RWPE1 (cell line): ENCODE data around the gene C9orf78.

Experiments
- CTCF ChIA-PET: fragments of 350-600 bp; sonication (Branson Sonifier 250); formaldehyde crosslinking; extraction: SDS; loops from one replicate; lab custom pipeline; 2021; lab: Yijun Ruan, JAX
- POLR2A ChIA-PET: fragments of 400-600 bp; formaldehyde crosslinking; extraction: SDS; loops from one replicate; lab custom pipeline; 2020; ENCODE audit warnings: antibody characterized with exemption; ENCODE audit not compliant: low non-redundant PET; lab: Yijun Ruan, JAX
- DNase-seq: peaks from one replicate; pipeline ENCODE4 v3.0.0; 2012; ENCODE audit warnings: low spot score
- H3K27ac ChIP-seq: fragments of 450-650 bp; 2 replicates; pipeline ENCODE4 v1.5.1; 2017
- TF ChIP-seq, protein P1 (sequence below): fragments of 450-650 bp; conservative IDR thresholded peaks from 2 replicates; pipeline ENCODE4 v1.5.1; 2017; ENCODE audit warnings: low read depth, mild to moderate bottlenecking

Gene C9orf78

DNA sequence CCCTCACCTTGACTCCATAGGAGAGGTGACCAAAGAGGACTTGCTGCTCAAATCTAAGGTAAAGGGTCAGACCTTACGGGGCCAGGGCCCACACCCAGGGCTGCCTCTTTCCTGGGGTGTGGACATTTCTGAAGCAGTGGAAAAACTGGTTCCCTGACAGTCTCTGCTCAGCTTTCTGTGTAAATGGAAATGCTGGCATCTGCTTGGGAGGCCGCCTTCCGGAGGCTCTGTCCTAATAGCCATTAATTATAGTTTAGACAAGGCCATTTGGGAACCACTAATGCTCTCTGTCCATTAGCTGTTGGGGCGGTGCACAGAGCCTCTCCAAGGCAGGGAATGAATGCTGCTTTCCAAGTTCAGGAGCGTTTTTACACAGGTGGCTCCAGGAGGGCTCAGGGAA lies 17.5 kb upstream of the C9orf78 start:
- CTCF ChIA-PET: no interaction called here
- TF ChIP-seq, protein P1, sequence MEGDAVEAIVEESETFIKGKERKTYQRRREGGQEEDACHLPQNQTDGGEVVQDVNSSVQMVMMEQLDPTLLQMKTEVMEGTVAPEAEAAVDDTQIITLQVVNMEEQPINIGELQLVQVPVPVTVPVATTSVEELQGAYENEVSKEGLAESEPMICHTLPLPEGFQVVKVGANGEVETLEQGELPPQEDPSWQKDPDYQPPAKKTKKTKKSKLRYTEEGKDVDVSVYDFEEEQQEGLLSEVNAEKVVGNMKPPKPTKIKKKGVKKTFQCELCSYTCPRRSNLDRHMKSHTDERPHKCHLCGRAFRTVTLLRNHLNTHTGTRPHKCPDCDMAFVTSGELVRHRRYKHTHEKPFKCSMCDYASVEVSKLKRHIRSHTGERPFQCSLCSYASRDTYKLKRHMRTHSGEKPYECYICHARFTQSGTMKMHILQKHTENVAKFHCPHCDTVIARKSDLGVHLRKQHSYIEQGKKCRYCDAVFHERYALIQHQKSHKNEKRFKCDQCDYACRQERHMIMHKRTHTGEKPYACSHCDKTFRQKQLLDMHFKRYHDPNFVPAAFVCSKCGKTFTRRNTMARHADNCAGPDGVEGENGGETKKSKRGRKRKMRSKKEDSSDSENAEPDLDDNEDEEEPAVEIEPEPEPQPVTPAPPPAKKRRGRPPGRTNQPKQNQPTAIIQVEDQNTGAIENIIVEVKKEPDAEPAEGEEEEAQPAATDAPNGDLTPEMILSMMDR: no peak
- POLR2A ChIA-PET: interaction anchor here (0.8 kb wide), 1 partner anchor 14 kb away, joined by 3 read pairs; no protein-coding TSS in a partner anchor
- no peak for DNase-seq
- H3K27ac ChIP-seq: no peak overlapping the region

DNA sequence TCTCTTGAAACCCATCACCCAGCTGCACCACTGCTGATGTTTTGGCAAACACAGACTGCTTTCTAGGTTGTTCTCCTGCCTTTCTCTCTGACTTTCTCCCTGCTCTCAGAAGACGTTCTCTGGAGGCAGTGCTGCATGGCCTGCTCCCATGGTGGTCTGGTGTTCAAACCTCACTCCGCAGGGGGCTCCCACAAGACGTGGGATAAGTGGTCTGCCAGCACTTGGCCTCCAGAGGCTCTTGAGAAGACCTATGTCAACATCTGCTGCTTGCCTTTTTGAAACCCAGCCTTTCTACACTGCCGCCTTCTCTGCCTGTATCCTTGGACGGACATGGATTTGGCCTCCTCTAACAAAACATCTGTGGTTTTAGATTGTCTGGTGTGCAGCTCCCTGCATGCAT lies 16.7 kb upstream of the C9orf78 start:
- CTCF ChIA-PET: no interaction called here

DNA sequence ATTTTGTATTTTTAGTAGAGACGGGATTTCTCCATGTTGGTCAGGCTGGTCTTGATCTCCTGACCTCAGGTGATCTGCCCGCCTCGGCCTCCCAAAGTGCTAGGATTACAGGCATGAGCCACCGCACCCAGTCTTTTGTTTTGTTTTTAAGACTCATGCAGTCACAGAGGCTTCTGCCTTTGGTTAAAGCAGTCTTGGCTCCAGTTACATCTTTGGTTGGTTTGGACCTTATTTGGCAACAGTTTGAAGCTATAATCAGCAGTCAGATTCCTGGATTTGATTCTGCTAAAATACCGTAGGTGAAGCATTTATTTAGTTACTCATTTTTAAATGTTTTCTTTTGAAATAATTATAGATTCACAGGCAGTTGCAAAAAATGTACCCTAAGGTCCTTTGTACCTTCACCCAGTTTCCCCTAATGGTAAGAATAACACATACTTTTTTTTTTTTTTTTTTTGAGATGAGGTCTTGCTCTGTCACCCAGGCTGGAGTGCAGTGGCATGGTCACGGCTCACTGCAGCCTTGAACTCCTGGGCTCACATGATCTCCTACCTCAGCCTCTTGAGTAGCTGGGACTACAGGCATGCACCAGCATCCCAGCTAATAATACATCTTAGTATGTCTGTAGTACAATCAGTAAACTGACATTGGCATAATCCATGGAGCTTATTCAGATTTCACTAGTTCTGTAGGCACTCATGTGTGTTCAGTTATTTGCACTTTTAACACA lies 15.9 kb upstream of the C9orf78 start:
- ChIA-PET POLR2A (no interaction called here), CTCF (interaction anchor here (0.5 kb wide), 1 partner anchor 241 kb away, joined by 3 read pairs; no protein-coding TSS in a partner anchor)
- H3K27ac ChIP-seq: no peak overlapping the region
- TF ChIP-seq, protein P1: no peak
- no peak for DNase-seq

More for the DNA sequence above, 16.7 kb upstream of the C9orf78 start:
- DNase-seq: no peak
- TF ChIP-seq, protein P1: no peak
- no peak overlapping the region for H3K27ac ChIP-seq
- POLR2A ChIA-PET: no interaction called here

DNA sequence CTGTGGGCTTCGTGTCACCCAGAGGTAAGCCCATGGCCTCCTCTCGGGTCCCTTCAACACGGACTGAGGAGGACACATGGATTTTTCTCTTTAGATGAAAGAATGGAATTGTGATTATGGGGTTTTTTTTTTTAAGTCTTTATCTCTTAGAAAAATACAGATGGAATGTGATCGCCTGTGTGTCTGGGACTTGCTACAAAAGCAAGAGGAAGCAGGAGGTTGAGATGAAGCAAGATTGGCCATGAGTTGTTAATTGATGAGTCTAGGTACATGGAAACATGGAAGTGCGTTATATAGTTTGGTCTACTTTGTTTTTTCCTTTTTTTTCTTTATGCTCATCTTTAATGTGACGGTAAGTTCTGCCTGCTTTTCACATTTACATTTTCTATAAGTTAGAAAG lies 14.8 kb upstream of the C9orf78 start:
- POLR2A ChIA-PET: no interaction called here
- CTCF ChIA-PET: no interaction called here
- no peak overlapping the region for H3K27ac ChIP-seq
- DNase-seq: no peak
- TF ChIP-seq, protein P1: no peak

DNA sequence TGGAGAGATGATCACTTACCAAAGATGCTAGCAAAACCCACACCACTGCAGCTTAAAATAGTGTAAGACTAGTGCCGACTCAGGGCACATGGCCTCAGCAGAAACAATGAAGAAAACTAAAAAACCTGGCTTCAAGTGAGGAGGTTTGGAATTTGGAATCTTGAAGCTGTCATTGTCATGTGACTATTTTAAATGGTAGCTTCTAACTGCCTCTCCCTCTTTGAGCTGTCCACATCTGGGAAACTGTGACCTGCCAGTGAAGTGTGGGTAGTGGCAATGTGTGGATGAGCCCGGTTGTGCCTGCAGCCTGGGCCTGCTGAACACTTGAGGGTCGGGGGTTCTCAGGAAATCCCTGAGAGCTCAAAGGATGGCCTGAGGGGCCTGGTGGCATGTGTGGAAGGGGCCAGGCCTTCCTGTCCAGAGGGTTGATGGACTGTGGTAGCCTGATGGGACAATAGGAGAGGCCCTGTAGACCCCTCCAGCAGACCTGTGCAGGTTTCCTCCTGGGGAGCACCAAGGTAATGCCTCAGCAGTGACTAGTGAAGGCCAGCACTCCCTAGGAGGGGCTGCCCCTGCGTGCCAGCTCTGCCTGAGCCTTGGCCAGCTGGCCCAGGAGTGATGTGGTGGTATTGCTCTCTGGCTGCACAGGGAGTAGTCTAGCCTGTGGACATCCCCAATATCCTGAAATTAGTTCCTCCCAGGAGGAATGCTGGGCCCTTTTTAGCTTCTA lies 13.8 kb upstream of the C9orf78 start:
- DNase-seq: no peak
- ChIA-PET POLR2A (no interaction called here), CTCF (interaction anchor here (0.7 kb wide), 1 partner anchor 238 kb away, joined by 3 read pairs; no protein-coding TSS in a partner anchor)
- TF ChIP-seq, protein P1: no peak
- peak overlapping the region; percentile 17; the same call in 1 of the 2 replicates for H3K27ac ChIP-seq

DNA sequence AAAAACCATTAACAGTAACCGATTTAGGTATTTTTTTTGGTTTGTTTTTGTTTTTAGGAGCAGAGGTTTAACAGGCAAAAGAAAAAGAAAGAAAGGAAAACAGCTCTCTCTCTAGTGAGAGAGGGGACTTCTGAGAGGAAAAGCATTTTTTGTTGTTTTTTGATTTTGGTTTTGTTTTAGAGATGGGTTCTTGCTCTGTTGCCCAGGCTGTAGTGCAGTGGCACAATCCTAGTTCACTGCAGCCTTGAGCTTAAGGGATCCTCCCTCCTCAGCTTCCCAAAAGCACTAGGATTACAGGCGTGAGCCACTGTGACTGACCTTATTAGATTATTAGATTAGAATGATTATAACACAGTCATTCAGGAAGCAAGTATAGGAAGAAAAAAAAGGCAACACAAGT lies 10.3 kb upstream of the C9orf78 start:
- ChIA-PET CTCF (interaction anchor here (0.8 kb wide), 1 partner anchor 397 kb away, joined by 3 read pairs; no protein-coding TSS in a partner anchor), POLR2A (no interaction called here)
- TF ChIP-seq, protein P1: no peak
- H3K27ac ChIP-seq: no peak overlapping the region
- no peak for DNase-seq
